Colonic mucosa (tissue), 4 donors: ENCODE measurements around the gene RNF17. TPM values are rescaled to one million over a fixed set of nuclear protein-coding genes. Genes with fewer than 3 reads are reported as not detected.

ENCODE experiments used
- DNase-seq: peaks from one replicate; pipeline ENCODE4 v3.0.0-alpha.2; 2020
- H3K27ac ChIP-seq: fragments of 200-600 bp; one replicate; pipeline ENCODE4 v1.8.0; 2021
- H3K27me3 ChIP-seq: fragments of 200-600 bp; one replicate; pipeline ENCODE4 v1.8.0; 2021
- H3K36me3 ChIP-seq: fragments of 200-600 bp; one replicate; pipeline ENCODE4 v1.8.0; 2021
- H3K4me1 ChIP-seq: fragments of 200-600 bp; one replicate; pipeline ENCODE4 v1.8.0; 2021; ENCODE audit warnings: mild to moderate bottlenecking
- H3K4me3 ChIP-seq: fragments of 200-600 bp; one replicate; pipeline ENCODE4 v1.8.0; 2021
- H3K9ac ChIP-seq, 2 donors: one replicate each; pipeline ENCODE4 v1.7.0; 2013; ENCODE audit warnings: control low read depth in 2 of 2, low read depth in 2 of 2, low read length in 2 of 2
- H3K9me3 ChIP-seq: fragments of 200-600 bp; one replicate; pipeline ENCODE4 v1.8.0; 2021
- intact Hi-C: fragments of 100-400 bp; cut with DNase I; formaldehyde crosslinking; loops from one replicate; pipeline ENCODE4 v1.14.1; 2022
- total RNA-seq, 2 donors: library from RNA; stranded (reverse); fragmentation: NEBNext Ultra II Directional in 1 of 2; extraction: Animal tissue kit (Norgen Biotek cat#: 25700) in 1 of 2; gene quantifications; one replicate each; pipeline ENCODE4 v1.2.1, GENCODE V29; 2021
- TF ChIP-seq, protein P1 (sequence below): fragments of 200-600 bp; IDR thresholded peaks from one replicate; pipeline ENCODE4 v1.8.0; 2022; ENCODE audit warnings: antibody characterized with exemption, mild to moderate bottlenecking
- donor health status: healthy.
- donor health status: DM: no; HTN: no; CAD: no.
- donor health status: DM: no; HTN: no; CAD: no.

The RNF17 gene
- total RNA-seq, 2 donors from 2014 or later: not detected

DNA sequence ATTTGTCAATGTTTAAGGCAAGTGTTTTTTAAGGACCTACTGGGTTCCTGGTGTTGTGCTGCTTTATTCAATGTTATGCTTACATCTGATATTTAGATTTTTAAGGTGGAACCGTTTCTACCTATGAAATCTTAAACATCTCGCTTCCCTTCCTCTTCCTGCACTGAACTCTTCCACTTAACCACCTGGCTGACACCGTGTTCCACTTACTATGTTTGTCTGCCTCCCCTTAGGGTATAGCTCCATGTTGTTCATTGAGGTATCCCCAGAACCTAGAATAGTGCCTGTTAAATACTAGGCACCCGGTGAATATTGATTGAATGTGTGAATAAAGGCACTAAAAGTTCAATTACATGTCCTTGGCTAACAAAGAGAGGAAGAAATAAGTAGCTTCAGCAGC is 104.9 kb downstream of the RNF17 start:
- H3K4me3 ChIP-seq: no peak overlapping the region
- intact Hi-C loops: no loop called here
- TF ChIP-seq, protein P1, sequence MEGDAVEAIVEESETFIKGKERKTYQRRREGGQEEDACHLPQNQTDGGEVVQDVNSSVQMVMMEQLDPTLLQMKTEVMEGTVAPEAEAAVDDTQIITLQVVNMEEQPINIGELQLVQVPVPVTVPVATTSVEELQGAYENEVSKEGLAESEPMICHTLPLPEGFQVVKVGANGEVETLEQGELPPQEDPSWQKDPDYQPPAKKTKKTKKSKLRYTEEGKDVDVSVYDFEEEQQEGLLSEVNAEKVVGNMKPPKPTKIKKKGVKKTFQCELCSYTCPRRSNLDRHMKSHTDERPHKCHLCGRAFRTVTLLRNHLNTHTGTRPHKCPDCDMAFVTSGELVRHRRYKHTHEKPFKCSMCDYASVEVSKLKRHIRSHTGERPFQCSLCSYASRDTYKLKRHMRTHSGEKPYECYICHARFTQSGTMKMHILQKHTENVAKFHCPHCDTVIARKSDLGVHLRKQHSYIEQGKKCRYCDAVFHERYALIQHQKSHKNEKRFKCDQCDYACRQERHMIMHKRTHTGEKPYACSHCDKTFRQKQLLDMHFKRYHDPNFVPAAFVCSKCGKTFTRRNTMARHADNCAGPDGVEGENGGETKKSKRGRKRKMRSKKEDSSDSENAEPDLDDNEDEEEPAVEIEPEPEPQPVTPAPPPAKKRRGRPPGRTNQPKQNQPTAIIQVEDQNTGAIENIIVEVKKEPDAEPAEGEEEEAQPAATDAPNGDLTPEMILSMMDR: no peak
- H3K9me3 ChIP-seq: no peaks in the 10 kb centered on the region
- no peak overlapping the region for H3K27ac ChIP-seq
- H3K27me3 ChIP-seq: peaks cover 4% of the 10 kb centered on the region
- no peaks in the 10 kb centered on the region for H3K36me3 ChIP-seq
- H3K9ac ChIP-seq: no peak overlapping the region
- peaks cover 3% of the 10 kb centered on the region for H3K4me1 ChIP-seq
- no peak for DNase-seq

DNA sequence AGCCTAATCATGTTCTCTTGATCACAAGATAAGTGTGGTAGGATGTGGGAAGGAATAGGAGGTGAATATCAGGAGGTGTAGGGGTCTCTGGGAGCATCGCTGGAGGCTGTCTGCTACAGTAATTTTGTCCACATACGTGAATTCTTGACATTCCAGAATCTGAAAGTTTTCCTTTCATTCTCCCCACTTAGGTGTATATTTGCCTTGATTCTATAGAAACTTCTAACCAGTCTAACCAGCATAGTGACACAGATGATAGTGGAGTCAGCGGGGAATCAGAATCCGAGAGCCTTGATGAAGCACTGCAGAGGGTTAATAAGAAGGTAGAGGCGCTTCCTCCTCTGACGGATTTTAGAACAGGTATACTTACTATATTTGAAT is 106.4 kb downstream of the RNF17 start:
- no peak overlapping the region for H3K27ac ChIP-seq
- no peak for DNase-seq
- H3K27me3 ChIP-seq: peaks cover 4% of the 10 kb centered on the region
- H3K36me3 ChIP-seq: no peaks in the 10 kb centered on the region
- intact Hi-C loops: no loop called here
- H3K4me1 ChIP-seq: no peaks in the 10 kb centered on the region
- no peak overlapping the region for H3K4me3 ChIP-seq
- H3K9ac ChIP-seq: no peak overlapping the region
- H3K9me3 ChIP-seq: no peaks in the 10 kb centered on the region
- TF ChIP-seq, protein P1: no peak

DNA sequence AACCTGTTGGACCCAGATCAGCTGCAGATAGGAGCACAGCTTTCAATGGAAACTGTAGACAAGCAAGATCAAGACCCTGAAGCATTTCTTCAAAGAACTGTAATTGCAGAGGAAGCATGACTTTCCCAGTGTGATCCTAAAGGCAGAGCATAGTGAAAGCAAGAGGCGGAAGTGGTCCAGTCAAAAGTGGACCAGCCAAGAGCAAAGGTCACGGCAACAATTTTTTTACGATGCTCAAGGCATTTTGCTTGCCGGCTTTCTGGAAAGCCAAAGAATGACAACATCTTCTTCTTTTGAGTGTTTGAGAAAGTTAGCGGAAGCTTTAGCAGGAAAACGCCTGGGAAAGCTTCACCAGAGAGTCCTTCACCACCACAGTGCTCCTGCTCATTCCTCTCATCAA is 111.6 kb downstream of the RNF17 start:
- no peak for DNase-seq
- no peak overlapping the region for H3K27ac ChIP-seq
- no peaks in the 10 kb centered on the region for H3K36me3 ChIP-seq
- intact Hi-C loops: no loop called here
- no peaks in the 10 kb centered on the region for H3K9me3 ChIP-seq
- no peak overlapping the region for H3K4me3 ChIP-seq
- TF ChIP-seq, protein P1: no peak
- no peaks in the 10 kb centered on the region for H3K27me3 ChIP-seq
- H3K4me1 ChIP-seq: no peaks in the 10 kb centered on the region
- H3K9ac ChIP-seq: no peak overlapping the region

DNA sequence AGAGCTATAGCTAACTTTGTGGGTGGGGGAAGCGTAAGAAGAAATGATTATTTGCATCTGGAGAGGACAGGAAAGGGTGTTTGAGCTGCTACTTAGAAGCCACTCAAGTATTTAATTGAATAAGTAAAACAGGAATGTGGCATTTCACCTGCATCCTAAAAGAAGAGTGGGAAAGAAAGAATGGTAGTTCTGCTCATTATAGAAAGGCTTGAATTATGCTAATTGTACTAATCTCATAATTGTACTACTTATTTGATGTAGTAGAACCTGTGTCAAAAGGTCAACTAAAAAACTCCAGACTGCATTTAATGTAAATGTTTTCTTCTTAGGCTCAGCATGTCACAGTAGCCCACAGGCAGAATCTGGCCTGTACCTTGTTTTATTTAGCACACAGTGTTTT is 113.6 kb downstream of the RNF17 start:
- Histone ChIP-seq H3K9ac (no peak overlapping the region), H3K36me3 (no peaks in the 10 kb centered on the region), H3K27ac (no peak overlapping the region), H3K9me3 (no peaks in the 10 kb centered on the region), H3K27me3 (no peaks in the 10 kb centered on the region), H3K4me3 (no peak overlapping the region), H3K4me1 (no peaks in the 10 kb centered on the region)
- intact Hi-C loops: no loop called here
- TF ChIP-seq, protein P1: no peak
- no peak for DNase-seq

DNA sequence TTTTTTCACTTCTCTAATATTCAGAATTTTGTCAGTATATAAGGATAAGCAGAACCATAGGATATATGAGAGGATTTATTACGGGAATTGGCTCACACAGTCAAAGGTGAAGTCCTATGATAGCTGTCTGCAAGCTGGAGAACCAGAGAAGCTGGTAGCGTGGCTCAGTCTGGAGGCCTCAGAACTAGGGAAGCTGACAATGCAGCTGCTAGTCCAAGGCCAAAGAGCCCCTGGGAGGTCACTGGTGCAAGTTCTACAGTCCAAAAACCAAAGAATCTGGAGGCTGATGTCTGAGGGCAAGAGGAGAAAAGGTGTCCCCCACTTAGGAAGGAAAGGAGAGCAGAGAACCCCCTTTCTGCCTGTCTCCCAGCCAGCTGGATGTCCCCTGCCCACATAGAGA is 114.4 kb downstream of the RNF17 start:
- Histone ChIP-seq H3K4me1 (no peaks in the 10 kb centered on the region), H3K36me3 (no peaks in the 10 kb centered on the region), H3K4me3 (no peak overlapping the region), H3K9me3 (no peaks in the 10 kb centered on the region), H3K9ac (no peak overlapping the region), H3K27ac (no peak overlapping the region), H3K27me3 (no peaks in the 10 kb centered on the region)
- intact Hi-C loops: no loop called here
- TF ChIP-seq, protein P1: no peak
- no peak for DNase-seq

DNA sequence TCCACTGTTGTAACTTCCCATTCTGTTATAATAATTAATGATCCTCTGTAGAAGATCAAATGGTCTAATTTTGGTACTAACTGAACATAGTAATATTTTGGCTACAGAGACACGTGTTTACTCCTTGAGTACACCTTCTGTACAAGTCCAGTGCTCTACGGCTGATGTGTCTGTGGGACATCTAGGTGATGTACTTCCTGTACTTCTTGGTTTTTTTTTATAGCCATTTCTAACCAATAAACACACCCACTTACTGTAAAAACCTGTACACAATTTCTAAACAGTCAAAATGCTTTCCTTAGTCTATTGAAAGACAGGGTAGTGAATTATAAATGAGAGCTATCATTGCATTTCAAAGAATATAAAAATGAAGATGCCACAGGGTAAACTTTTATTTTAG is 118.7 kb downstream of the RNF17 start:
- Histone ChIP-seq H3K27me3 (no peaks in the 10 kb centered on the region), H3K27ac (no peak overlapping the region), H3K4me3 (no peak overlapping the region), H3K9ac (no peak overlapping the region), H3K9me3 (no peaks in the 10 kb centered on the region), H3K4me1 (no peaks in the 10 kb centered on the region), H3K36me3 (no peaks in the 10 kb centered on the region)
- intact Hi-C loops: no loop called here
- no peak for DNase-seq
- TF ChIP-seq, protein P1: no peak
